Activated T-helper 1 cell treated with Interleukin-2 at 50 U/mL for 16 hours (primary cell): Measurements from ENCODE around the gene TULP3.
"Not testable (repeated sequence)": the region's sequence is repeated elsewhere in the genome, so short reads cannot be mapped to it uniquely, and the experiment has no call there.

Experiments used
- DNase-seq: peaks from one replicate; pipeline ENCODE4 v3.0.0-alpha.2; 2020; ENCODE audit warnings: low read depth

The TULP3 gene, protein sequence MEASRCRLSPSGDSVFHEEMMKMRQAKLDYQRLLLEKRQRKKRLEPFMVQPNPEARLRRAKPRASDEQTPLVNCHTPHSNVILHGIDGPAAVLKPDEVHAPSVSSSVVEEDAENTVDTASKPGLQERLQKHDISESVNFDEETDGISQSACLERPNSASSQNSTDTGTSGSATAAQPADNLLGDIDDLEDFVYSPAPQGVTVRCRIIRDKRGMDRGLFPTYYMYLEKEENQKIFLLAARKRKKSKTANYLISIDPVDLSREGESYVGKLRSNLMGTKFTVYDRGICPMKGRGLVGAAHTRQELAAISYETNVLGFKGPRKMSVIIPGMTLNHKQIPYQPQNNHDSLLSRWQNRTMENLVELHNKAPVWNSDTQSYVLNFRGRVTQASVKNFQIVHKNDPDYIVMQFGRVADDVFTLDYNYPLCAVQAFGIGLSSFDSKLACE

DNA sequence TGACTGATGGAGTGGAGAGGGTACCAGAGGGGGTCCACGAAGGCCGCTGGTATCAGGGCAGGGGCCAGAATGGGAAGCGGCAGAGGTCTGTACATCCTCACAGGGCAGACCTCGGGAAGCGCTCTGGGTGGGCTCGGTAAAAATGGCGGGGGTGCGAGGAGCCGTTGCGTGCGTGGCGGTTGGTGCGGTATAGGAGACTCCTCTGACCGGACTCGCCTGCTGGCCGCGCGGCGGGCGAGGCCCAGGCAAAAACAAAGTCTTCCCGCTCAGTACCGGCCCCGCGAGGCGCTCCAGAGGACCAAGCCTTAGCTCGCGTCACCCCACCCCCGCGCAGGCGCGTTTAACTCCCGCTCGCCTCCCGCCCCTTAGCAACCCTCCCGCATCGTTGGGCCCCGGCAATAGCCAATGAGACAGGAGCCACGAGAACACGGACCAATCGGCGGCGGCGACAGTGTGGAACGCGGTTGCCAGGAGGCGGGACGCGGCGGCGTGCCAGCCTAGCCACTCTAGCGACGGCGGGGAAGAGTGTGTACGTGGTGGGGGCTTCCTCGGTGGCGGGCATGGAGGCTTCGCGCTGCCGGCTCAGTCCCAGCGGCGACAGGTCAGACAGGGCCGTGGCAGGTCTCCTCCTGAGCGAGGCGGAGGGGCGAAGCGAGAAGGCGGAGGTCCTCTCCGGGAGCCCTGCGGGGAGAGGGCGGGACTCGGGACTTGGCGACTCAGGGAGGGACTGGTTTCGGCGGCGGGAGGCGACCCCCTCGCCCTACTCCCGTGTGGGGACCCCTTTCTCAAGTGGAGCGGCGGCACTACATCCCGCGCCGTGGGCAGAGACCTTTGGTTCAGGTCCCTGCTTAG is at the start of gene TULP3:
TSS of gene TULP3 (plus strand) at position 504 of the 852 bp plus-strand sequence. CDS start at position 561, 57 bp downstream.
- DNase-seq, result peak; percentile 97

DNA sequence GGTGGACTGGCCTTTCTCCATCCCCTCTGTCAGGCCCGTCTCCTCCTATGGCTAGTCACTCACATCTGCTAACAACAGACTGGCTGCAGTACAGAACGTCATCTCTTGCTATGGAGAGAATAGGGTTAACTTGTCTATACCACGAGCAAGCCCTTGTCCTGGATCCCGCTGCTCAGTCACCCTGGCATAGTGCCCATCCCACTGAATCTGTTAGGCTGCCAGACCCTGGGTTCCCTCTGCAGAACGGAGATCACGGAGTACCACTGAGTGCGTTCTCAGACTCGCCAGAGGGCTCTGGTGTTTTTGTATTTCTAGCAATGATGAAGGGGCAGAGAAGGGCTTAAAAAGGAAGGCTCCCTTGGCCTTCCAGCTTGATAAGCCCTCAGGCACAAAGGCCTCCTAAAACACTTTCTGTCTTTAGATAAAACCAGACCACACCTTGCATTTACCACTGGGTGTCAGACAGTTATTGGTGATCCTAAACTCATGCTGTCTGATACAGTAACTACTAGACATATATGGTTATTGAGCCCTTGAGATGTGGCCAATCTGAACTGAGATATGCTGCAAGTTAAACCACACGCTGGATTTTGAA is 49.5 kb upstream of the TULP3 start:
- DNase-seq, result no peak

DNA sequence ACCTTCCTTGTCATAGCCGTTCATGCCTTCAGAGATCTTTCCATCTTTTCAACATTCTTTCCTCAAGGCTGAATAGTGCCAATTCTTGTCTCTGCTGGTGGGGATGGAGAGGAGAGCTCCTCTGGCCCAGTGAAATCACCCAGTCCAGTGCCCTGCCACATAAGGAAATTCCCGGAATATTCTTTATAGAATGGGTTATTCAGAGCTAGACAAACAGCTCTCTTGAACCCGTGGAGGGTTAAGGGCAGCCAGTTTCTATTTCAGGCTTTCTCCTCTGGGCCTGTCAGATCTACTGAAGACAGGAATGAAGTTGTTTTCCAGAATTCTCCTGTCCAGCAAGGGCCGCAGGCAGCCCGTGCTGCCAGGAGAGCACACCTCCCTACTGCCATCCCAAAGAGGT is 47.7 kb upstream of the TULP3 start:
- no peak for DNase-seq

DNA sequence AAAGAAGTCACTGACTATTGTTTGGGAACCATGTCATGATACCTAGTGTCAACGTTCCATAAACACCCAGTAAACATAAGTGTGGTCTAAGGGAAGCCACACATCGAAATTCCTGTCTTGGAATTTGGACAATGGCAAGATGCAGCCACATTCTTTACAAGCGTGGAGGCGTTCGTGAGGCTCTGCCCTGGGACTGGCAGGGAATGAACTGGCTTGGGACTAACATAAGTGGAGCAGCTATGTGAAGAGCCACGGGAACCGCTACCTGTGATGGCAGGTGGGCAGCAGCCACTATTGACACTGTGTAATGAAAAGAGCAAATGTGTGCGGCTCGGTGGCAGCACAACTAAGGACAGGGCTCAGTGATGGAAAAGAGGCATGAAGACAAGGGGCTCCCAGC is 45.9 kb upstream of the TULP3 start:
- DNase-seq, result no peak

DNA sequence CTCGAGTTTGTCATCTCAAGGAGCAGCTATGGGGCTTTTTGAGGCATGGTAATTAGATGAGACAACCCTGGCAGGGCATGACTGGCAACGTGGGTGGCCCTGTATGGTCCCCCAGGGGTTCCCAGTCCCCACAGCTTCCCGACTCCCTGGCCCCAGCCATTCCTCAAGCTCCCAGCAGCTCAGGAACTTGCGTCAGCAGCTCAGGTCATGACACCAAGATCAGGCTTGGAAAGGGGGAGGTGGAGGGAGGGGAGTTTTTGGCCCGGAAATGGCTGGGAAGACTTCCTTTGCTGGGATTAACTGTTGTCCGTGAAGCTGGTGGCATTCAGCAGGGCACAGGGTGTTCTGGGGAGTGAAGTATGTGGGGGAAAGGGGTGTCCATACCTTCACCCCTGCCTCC is 45.4 kb upstream of the TULP3 start:
- no peak for DNase-seq

DNA sequence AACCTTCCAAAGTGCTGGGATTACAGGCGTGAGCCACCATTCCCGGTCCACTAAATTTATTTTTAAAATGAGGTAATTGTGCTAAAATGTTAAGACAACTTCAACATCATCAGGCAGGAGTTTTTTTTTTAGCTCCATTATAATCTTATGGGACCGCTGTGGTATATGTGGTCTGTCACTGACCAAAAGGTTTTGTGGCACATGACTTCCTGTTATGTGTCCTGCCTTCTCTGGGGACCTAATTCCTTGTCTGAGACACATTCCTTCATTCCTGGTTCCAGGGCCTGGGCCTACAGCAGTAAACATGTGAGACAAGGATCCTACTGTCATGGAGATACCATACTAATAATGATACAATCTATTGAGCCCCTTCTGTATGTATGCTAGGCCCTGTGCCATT is 38.8 kb upstream of the TULP3 start:
- DNase-seq, result no peak

DNA sequence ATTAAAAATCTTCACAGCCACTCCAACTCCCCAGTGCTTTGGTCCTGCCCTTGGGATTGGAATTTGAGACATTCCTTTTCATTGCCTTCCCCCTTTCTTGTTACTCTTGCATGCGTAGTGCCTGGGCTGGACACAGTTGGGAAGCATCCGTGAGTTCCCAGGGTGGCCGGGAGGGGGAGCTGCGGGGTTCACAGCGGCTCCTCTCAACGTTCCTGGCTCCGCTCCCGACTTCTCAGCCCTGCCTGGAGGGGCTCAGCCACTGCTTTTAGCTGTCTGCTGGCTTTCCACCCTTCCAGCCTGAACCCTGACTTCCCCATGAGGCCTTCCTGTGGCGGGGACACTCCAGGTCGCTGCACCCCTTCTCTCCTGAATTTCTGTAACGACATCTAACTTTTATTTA is 37.1 kb upstream of the TULP3 start:
- DNase-seq, result peak; percentile 5

DNA sequence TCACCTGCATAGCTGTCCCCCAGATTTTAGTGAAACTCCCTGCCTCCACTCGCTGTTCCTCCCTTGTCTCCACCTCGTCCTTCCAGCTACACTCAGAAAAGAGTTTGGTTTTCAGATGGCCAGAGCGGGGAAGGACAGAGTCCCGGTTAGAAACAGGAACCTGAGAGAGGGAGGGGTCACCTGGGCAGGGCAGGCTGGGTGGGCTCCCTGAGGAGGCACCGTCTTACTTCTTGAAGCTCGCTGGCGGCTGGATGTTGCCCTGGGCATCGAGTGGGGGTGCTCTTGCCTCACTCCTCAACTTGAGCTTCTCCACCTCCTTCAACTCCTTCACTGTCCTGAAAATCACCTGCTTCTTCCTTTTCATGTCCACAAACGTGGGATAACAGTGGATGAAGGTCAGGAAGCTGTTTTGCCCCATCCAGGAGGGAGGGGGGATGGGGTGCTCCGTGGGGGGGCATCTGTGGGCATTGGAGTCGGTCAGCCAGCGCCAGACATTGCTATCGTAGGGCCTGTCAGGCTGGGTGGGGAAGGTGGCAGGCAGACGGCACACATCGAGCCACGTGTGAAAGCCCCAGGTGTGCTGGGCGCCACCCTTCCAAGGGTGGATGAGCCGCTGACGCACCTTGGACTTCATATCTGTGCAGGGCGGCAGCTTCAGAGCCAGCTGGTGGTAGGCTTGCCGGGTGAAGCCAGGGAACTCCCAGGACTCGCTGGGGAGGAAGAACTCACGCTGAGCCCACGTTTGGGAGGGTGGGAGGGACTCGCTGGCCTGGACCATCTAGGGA is 35.8 kb upstream of the TULP3 start:
- DNase-seq, result no peak

DNA sequence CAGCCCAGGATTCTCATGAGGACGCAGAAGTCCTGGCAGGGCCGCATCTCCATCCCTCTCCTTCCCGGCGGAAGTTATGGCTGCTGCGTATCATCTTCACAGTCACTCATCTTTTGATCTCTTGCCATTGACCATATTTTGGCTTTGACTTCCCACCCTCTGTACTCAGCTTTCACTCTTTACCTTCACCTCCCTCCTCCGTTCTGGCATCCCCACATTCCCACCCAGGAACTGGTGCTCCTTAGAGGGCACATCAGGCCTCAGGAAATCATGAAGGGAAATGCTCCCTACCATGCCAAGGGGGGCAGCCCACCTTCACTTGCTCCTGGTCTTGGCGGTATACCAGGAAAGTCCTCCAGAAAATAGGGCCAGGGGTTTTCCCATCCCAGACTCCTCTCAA is 35.1 kb upstream of the TULP3 start:
- DNase-seq, result no peak

DNA sequence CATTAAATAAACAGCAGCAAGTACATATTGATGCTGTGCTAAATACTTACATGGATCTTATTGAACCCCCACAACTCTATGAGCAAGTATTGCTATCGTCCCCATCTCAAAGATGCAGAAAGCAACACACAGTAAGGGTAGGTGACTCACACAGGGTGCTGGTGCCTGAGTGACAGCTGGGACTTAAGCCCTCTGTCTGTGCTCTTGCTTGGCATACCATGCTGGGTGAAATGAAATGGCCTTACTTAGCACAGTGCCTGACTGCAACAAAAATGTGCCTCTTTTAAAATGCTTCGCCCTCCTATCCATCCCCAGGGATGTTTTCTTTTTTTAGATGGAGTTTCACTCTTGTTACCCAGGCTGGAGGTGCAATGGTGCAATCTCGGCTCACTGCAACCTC is 34.6 kb upstream of the TULP3 start:
- DNase-seq, result no peak

DNA sequence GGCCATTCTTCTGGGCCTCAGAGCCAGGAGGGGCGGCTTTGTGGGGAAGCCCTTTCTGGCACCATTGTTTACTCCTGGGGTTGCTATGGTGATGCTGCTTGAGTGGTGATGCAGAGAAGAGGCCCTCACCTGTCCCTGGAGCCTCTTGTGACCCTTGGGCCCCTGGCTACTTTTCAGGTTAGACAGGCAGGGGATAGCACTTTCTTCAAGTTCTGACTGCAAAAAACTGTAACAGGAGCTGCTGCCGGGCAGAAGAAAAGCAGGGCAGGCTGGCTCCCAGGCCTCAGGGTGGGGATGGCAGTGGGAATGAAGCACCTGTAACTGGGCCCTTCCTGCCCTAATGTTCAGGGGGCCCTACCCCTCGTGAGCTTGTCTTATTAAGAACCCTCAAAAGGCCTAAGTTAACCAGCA is 33.7 kb upstream of the TULP3 start, which contains the start of gene TEX52:
TSS of gene TEX52 (minus strand) at position 19 of the 411 bp plus-strand sequence. CDS start at position 6, 13 bp downstream.
- no peak for DNase-seq

DNA sequence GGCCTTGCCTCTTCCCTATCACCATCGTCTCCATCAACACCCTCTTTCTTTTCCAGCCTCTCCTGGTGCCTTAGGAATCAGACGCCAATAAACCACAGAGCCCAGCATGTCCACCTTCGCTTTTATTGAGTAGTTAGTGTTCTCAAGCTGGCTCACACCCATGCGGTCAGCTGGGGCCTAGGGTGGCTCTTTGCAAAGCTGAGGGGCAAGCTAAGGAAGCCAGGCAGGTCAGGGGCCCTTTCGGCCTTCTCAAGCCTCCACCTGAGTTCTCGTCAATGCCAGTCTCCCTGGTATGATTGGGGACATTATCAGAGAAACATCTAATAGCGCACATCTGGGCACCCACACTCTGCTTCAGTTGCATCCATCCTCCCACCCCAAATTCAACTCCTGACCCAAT is 33.1 kb upstream of the TULP3 start:
- DNase-seq, result no peak

DNA sequence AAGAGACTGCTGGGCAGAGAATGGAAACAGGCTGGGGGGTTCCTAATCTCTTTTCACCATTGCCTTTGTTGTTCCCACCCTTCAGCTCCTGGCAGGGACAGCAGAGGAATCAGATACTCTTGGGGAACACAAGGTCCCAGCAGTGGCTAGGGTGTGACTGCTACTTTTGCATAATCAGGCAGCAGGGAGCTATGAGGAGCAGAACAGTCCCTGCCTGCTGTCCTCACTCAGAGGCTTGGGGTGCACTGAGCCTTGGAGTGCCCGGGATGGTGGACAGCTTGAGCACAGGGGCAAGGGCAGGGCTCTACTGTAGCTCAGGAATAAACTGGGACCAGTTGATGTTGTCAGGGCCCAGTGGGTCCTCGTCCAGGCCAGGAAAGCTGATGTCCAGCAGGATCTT is 32.4 kb upstream of the TULP3 start:
- DNase-seq, result no peak

DNA sequence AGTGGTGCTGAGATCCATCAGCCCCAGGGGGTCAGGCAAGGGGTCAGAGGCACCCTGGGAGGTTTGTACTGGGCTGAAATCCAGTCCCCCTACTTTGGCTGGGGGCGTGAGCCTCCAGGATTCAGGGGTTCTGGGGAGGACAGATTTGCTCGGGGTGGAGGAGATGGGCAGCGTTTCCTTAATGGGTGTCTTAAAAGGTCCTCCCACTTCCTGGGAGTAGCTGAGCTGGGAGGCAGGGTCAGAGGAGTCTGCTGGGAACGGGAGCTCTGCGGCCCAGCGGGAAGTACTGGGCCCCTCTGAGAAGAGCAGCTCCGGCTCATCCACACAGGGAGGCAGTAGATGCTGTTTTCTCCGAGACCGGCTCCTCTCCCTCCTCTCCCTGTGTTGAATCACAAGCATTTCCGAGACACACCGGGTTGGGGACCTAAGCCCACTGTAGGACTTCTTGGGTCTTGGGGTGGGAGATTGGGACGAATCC is 31.7 kb upstream of the TULP3 start:
- DNase-seq, result no peak

DNA sequence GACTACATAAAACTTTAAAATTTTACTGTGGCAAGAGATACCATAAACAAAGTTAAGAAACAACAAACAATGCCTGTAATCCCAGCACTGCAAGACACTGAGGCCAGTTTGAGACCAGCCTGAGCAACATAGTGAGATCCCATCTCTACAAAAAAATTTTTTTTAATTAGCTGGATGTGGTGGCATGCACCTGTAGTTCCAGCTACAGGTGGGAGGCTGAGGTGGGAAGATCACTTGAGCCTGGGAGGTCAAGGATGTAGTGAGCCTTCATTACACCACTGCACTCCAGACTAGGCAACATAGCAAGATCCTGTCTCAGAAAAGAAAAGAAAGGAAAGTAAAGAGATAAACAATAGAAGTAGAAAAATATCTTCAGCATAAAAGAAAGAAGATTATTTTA is 30.5 kb upstream of the TULP3 start:
- DNase-seq, result no peak

DNA sequence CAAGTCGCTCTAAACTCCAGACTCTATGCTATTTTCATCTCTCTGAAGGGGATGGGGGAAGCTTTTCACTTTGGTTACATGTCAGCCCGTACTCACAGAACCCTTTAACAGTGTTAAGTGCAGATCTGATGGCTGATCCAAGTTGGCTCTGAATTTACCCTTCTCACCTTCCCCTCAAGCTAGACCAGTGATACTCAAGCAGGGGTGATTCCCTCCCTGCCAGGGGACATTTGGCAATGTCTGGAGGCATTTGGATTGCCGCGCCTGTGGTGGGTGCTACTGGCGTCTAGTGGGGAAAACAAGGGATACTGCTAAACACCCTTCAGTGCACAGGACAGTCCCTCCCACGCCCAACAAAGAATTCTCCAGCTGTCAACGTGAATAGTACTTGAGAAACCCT is 27.8 kb upstream of the TULP3 start:
- DNase-seq, result no peak

DNA sequence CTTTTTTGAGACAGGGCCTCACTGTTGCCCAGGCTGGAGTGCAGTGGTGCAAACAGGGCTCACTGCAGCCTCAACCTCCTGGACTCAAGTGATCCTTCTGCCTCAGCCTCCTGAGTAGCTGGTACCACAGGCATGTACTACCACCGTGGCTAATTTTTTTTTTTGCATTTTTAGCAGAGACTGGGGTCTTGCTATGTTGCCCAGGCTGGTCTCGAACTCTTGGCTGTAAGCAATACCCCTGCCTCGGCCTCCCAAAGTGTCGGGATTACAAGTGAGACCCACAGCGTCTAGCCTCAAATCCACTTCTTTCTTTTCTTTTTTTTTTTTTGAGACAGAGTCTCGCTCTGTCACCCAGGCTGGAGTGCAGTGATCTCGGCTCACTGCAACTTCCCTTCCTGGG is 27.3 kb upstream of the TULP3 start:
- DNase-seq, result not testable (repeated sequence)

DNA sequence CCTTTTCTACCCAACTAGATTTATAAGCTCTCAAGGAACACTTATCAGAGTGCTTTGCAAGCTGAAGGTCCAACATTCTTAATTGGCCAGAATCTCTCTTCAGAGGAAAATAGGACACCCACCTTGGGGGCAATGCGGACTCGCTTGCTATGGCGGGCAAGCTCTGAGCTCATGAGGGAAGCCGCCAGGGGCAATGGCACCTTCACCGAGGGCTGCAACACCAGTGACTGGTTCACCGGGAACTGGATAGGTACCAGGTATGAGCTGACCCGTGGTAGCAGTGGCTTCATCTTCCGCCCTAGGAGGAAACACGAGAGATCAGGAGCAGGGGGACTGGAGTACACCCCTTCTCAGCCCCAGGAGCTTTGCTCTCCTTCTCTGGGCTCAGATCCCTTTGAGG is 26.5 kb upstream of the TULP3 start:
- no peak for DNase-seq

DNA sequence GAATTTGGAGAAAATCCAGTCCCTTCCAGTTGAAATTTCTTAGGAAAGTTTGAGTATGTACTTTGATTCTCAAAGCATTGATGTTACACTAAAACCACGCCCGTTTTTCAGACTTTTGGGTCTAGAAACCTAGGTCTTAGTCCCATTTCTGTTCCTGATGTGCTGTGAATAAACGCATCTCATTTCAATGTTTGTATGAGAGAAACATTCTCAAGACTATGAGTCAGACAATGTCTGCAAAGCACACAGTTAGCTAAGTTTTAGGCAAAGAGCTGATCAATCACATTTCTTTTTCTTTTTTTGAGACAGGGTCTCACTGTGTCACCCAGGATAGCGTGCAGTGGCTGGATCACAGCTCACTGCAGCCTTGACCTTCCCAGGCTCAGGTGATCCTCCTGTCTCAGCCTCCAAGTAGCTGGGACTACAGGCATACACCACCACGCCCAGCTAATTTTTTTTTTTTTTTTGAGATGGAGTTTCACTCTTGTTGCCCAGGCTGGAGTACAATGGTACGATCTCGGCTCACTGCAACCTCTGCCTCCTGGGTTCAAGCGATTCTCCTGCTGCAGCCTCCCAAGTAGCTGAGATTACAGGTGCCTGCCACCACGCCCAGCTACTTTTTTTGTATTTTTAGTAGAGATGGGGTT is 21.6 kb upstream of the TULP3 start:
- DNase-seq, result not testable (repeated sequence)

DNA sequence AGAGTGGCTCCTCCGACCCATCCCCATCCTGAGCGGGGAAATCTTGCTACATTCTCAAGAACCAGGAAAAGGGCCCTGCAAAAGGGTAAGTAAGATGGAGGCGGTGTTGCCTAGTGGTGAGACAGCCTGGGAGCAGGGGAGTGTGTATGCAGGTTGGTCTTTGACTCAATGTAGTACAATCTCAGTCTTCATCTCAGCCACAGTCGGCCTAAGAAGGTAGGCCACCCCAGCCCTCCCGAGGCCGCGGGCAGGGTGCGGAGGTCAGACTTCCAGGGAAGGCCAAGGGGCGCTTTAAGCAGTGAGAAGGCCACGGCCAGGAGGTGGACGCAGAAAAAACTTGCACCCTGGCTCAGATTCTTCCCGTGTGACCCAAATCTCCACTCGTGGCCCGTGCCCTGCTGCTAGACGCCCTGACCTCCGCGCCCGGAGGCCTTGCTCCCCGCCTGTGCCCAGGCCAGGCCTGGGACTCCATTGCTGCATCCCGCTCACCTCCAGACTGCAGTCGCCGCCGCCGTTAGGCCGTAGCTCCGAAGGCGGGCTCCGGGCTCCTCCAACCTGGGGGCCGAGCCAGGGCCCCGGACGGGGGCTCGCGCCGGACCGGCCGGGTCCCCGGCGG is 14.2 kb upstream of the TULP3 start:
- DNase-seq, result no peak
